22Rv1 (cell line): ENCODE measurements around the gene KLHDC4.

Source experiments
- ZFX ChIP-seq: fragments of 450-650 bp; IDR thresholded peaks from 2 replicates; pipeline ENCODE4 v1.6.1; 2017; ENCODE audit warnings: antibody characterized with exemption, borderline replicate concordance
- TF ChIP-seq, protein P1 (sequence below): fragments of 450-650 bp; IDR thresholded peaks from 2 replicates; pipeline ENCODE4 v1.5.1; 2017; ENCODE audit warnings: mild to moderate bottlenecking

DNA sequence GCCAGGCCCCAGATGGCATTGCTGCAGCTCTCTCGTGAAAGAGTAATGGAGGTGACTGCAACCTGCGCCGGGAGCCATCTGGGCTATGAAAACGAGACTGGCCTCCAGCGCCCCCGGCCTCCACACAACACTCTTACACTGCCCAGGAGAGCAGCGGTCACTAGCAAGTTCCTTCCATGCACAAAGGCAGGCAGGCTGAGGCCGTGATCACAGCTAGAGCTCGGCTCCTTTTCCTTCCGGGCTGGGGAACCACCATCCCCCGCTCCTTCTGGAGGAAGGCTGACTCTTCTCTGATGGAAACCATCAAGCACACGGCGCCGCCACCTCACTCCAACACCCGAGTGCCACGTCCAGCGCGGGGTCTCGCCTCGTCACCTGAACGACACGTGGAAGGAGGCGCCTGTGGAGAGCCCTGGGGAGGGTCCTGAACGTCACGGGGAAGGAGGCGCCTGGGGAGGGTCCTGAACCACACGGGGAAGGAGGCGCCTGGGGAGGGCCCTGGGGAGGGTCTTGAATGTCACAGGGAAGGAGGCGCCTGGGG, 61.9 kb downstream of the KLHDC4 start:
- TF ChIP-seq, protein P1, sequence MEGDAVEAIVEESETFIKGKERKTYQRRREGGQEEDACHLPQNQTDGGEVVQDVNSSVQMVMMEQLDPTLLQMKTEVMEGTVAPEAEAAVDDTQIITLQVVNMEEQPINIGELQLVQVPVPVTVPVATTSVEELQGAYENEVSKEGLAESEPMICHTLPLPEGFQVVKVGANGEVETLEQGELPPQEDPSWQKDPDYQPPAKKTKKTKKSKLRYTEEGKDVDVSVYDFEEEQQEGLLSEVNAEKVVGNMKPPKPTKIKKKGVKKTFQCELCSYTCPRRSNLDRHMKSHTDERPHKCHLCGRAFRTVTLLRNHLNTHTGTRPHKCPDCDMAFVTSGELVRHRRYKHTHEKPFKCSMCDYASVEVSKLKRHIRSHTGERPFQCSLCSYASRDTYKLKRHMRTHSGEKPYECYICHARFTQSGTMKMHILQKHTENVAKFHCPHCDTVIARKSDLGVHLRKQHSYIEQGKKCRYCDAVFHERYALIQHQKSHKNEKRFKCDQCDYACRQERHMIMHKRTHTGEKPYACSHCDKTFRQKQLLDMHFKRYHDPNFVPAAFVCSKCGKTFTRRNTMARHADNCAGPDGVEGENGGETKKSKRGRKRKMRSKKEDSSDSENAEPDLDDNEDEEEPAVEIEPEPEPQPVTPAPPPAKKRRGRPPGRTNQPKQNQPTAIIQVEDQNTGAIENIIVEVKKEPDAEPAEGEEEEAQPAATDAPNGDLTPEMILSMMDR, result no peak
- no peak for TF ChIP-seq ZFX
